Activated CD8-positive, alpha-beta memory T cell treated with anti-CD3 and anti-CD28 coated beads for 48 hours (primary cell): ENCODE measurements around the gene MYBPH.

Experiments used
- DNase-seq, 3 experiments: peaks; one replicate each; pipeline ENCODE4 v3.0.0-alpha.2; 2020; ENCODE audit warnings: low read depth in 2 of 3, low spot score in 2 of 3

MYBPH gene

GRCh38 chr1:203167026-203167912 lies 8.4 kb downstream of the MYBPH start:
- no peak for DNase-seq

DNA sequence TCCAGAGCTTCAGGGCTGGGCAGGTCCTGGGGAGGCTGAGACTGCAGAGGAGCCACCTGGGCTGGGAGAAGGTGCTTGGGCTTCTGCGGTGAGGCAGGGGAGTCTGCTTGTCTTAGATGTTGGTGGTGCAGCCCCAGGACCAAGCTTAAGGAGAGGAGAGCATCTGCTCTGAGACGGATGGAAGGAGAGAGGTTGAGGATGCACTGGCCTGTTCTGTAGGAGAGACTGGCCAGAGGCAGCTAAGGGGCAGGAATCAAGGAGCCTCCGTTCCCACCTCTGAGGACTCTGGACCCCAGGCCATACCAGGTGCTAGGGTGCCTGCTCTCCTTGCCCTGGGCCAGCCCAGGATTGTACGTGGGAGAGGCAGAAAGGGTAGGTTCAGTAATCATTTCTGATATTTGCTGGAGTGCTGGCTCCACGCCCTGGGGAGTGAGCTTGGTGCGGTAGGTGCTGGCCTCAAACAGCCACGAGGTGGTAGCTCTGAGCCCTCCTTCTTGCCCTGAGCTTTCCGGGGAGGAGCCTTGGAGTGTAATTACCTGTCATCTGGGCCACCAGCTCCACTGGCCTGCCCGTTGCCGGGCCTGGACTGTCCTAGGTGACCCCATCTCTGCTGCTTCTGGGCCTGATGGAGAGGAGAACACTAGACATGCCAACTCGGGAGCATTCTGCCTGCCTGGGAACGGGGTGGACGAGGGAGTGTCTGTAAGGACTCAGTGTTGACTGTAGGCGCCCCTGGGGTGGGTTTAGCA lies 9.3 kb downstream of the MYBPH start:
- DNase-seq = no peak

DNA sequence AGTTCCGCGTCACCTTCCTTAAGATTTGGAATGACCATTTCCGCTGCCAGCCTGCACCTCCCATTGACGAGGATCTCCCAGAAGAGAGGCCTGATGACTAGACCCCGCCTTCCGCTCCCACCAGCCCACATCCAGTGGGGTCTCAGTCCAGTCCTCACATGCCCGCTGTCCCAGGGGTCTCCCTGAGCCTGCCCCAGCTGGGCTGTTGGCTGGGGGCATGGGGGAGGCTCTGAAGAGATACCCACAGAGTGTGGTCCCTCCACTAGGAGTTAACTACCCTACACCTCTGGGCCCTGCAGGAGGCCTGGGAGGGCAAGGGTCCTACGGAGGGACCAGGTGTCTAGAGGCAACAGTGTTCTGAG lies 9.8 kb downstream of the MYBPH start:
- DNase-seq = no peak

DNA sequence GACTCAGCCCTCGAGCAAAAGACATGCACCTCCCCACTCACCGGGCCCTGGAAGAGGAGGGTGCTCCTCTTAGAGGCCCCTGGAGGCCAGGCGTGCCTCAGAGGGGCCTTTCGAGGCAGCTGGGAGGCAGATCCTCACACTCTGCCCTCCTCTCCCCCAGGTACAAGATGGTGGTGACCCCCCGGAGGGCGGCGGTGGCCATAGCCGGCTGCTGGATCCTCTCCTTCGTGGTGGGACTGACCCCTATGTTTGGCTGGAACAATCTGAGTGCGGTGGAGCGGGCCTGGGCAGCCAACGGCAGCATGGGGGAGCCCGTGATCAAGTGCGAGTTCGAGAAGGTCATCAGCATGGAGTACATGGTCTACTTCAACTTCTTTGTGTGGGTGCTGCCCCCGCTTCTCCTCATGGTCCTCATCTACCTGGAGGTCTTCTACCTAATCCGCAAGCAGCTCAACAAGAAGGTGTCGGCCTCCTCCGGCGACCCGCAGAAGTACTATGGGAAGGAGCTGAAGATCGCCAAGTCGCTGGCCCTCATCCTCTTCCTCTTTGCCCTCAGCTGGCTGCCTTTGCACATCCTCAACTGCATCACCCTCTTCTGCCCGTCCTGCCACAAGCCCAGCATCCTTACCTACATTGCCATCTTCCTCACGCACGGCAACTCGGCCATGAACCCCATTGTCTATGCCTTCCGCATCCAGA lies 10.4 kb downstream of the MYBPH start:
- no peak for DNase-seq

GRCh38 chr1:203163891-203164635 lies 11.6 kb downstream of the MYBPH start:
- DNase-seq = no peak

DNA sequence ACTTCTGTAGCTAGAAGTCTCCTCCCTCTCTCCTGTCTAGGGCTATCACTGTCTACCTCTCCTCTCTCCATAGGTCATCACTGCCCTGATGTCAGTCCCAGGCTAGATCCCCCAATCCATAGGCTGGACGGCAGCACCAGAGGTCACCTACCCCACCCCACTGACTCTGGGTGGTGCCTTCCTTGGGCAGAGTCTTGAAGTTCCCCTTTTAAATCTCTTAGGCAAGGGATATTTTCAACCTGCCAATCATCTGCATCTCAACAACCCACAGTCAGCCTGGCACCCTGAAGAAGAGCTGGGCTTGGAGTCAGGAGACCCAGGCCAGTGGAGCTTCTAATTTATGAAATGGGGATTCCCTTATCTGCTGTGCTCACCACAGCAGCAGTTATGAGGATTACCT lies 13.2 kb downstream of the MYBPH start:
- DNase-seq = no peak

- no peak for DNase-seq
These were observed 13.9 kb downstream of the MYBPH start for GRCh38 chr1:203161703-203162102.

- no peak for DNase-seq
These were observed 14.5 kb downstream of the MYBPH start for GRCh38 chr1:203161175-203161574.

DNA sequence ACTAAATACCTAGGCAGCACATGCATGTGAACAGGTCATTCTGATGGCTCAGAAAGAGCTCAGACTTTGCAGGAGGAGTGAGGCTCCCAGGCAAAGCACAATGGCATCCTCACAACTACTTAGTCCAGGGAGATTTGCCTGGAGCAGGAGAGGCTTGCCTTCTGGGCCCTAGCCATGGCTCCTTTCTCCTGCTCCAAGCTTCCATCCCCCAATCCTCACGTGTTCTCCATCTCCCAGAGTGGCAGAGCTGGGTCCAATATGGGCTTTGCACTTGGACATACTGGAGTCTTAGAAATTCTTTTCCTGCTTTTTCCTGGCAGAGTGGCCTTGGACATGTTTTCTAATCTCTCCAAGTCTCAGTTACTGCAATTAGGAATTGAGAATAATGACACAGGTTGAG lies 15.8 kb downstream of the MYBPH start:
- DNase-seq = no peak

- DNase-seq = no peak
These were observed 16.5 kb downstream of the MYBPH start for GRCh38 chr1:203158960-203159665.

- no peak for DNase-seq
These were observed 17.2 kb downstream of the MYBPH start for GRCh38 chr1:203158423-203158822.

DNA sequence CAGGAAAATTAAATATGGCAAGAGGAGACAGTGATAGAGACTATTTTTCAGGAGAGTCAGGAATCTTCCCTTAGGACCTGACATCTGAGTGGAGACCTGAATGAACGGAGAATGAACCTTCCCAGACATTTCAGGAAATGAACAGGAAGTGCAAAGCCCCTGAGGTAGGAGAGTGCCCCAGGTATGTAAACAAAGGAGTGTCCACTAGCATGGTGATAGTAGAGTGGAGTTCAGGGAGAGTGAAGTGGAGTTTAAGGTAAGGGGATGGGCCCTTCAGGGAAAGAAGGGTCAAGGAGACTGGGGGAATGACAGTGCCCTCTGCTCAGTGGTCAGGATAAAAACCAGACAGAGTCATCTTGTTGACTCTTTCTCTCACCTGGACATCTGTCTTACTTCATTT lies 19.3 kb downstream of the MYBPH start:
- no peak for DNase-seq

DNA sequence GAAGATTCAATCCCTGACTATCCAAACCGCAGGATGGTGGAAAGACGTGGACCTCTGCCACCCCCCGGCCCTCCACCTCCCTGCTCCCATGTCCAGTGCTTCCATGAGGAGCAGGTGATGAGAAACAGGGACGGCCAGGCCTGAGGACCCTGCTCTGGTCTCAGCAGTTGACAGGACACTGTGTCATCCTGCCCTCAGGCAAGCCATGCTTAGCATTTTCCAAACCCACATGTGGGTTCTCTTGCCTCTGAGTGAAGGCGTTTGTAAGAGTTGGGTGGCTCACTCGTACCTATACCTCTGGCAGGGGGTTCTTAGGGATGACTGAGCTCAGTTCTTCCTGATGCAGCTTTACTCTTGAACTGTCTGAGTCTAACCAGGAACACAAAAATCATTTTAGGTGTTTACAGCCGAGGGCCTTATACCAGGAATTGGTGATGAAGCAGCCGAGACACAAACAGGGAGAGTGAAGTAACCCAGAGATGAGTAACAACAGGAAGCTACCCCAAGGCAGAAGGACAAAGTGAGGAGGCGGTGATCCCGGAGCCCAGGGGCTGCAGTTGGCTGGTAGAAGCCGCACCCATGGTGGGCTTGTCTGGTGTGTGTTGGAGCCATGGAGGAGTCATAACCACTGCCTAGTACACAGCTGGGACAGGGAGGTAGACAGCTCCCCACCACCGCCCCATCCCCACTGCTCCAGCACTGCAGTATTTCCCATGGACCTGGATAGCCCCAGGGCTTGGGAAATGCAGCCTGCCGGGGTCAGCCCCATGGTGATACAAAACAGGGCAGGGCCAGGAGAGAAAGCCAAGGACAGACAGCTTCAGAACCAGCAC lies 21.4 kb downstream of the MYBPH start:
- DNase-seq = no peak

- DNase-seq = no peak
These were observed 22.3 kb downstream of the MYBPH start for GRCh38 chr1:203153051-203153988.

- DNase-seq = no peak
These were observed 23.2 kb downstream of the MYBPH start for GRCh38 chr1:203152158-203153034.

GRCh38 chr1:203151362-203152157 lies 24.1 kb downstream of the MYBPH start:
- DNase-seq = no peak
